IPS-18c (cell line): ENCODE data around the gene TMEM35A.
"Not testable (repeated sequence)": the region's sequence is repeated elsewhere in the genome, so short reads cannot be mapped to it uniquely, and the experiment has no call there.

Source experiments
- H3K4me3 ChIP-seq: 2 replicates; pipeline ENCODE4 v1.7.0; 2013; ENCODE audit warnings: low read depth, mild to moderate bottlenecking, low read length, moderate library complexity; ENCODE audit not compliant: insufficient read depth
- H3K9me3 ChIP-seq: one replicate; pipeline ENCODE4 v1.6.1; 2013; ENCODE audit warnings: mild to moderate bottlenecking, low read length, moderate library complexity; ENCODE audit not compliant: control insufficient read depth, insufficient read depth

TMEM35A gene

GRCh38 chrX:101078716-101079598 is at the start of gene TMEM35A:
TMEM35A (plus strand) TSS chrX:101078879; CDS start chrX:101079003, 124 bp downstream.
- H3K4me3 ChIP-seq = peak within 1 kb of the TSS; percentile 81

GRCh38 chrX:101029665-101030064 is 49.0 kb upstream of the TMEM35A start:
- peaks cover 5% of the 10 kb centered on the region for H3K9me3 ChIP-seq
- H3K4me3 ChIP-seq = no peak overlapping the region

More at GRCh38 chrX:101078716-101079598, at the start of gene TMEM35A:
- H3K9me3 ChIP-seq = peaks cover 7% of the 10 kb centered on the region

GRCh38 chrX:101037231-101037630 is 41.4 kb upstream of the TMEM35A start:
- no peak overlapping the region for H3K4me3 ChIP-seq
- H3K9me3 ChIP-seq = peaks cover 2% of the 10 kb centered on the region

- Histone ChIP-seq H3K9me3 (peaks cover 4% of the 10 kb centered on the region), H3K4me3 (no peak overlapping the region)
Measured at GRCh38 chrX:101040197-101040596, 38.5 kb upstream of the TMEM35A start.

- Histone ChIP-seq H3K9me3 (peaks cover 4% of the 10 kb centered on the region), H3K4me3 (peak overlapping the region; percentile 37)
Measured at GRCh38 chrX:101051153-101051548, 27.5 kb upstream of the TMEM35A start.

GRCh38 chrX:101051549-101052302 is 27.0 kb upstream of the TMEM35A start, which contains the start of gene TRMT2B:
TRMT2B (minus strand) TSS chrX:101052111; CDS start chrX:101042289, 9,822 bp downstream.
- peak within 1 kb of the TSS; percentile 37 for H3K4me3 ChIP-seq
- peaks cover 4% of the 10 kb centered on the region for H3K9me3 ChIP-seq

- H3K4me3 ChIP-seq, H3K9me3 ChIP-seq: not testable (repeated sequence)
Measured at GRCh38 chrX:101056551-101056950, 22.1 kb upstream of the TMEM35A start.

- peaks cover 2% of the 10 kb centered on the region for H3K9me3 ChIP-seq
- H3K4me3 ChIP-seq = no peak overlapping the region
Measured at GRCh38 chrX:101057093-101057714, 21.5 kb upstream of the TMEM35A start.

- no peak overlapping the region for H3K4me3 ChIP-seq
- H3K9me3 ChIP-seq = peaks cover 3% of the 10 kb centered on the region
Measured at GRCh38 chrX:101062176-101062575, 16.5 kb upstream of the TMEM35A start.

- Histone ChIP-seq H3K4me3 (no peak overlapping the region), H3K9me3 (peaks cover 4% of the 10 kb centered on the region)
Measured at GRCh38 chrX:101071582-101071981, 7.1 kb upstream of the TMEM35A start.

GRCh38 chrX:101079736-101080270 is 1.1 kb downstream of the TMEM35A start:
- Histone ChIP-seq H3K9me3 (peaks cover 7% of the 10 kb centered on the region), H3K4me3 (peak overlapping the region; percentile 81)

- Histone ChIP-seq H3K9me3 (peaks cover 7% of the 10 kb centered on the region), H3K4me3 (peak overlapping the region; percentile 9)
Measured at GRCh38 chrX:101080326-101081124, 1.8 kb downstream of the TMEM35A start.

GRCh38 chrX:101081231-101081630 is 2.6 kb downstream of the TMEM35A start:
- Histone ChIP-seq H3K4me3 (no peak overlapping the region), H3K9me3 (peaks cover 2% of the 10 kb centered on the region)

GRCh38 chrX:101091817-101092216 is 13.1 kb downstream of the TMEM35A start:
- H3K9me3 ChIP-seq = no peaks in the 10 kb centered on the region
- H3K4me3 ChIP-seq = no peak overlapping the region

GRCh38 chrX:101097546-101098453 is 19.1 kb downstream of the TMEM35A start, which contains the start of gene CENPI:
CENPI (plus strand) TSS chrX:101098204; CDS start chrX:101101071, 2,867 bp downstream.
- Histone ChIP-seq H3K9me3 (no peaks in the 10 kb centered on the region), H3K4me3 (peak within 1 kb of the TSS; percentile 58)
